Fibroblast of villous mesenchyme (primary cell): ENCODE data around the gene DENND5B. TPM values are rescaled to one million over a fixed set of nuclear protein-coding genes. Genes with fewer than 3 reads are reported as not detected.
"Not testable (repeated sequence)": the region's sequence is repeated elsewhere in the genome, so short reads cannot be mapped to it uniquely, and the experiment has no call there.

ENCODE experiments used
- DNase-seq: peaks from one replicate; pipeline ENCODE4 v3.0.0-alpha.2; 2010; ENCODE audit warnings: low read depth
- H3K4me3 ChIP-seq: 2 replicates; pipeline ENCODE4 v1.5.1; 2011; ENCODE audit warnings: low read depth, mild to moderate bottlenecking, low read length
- total RNA-seq: library from RNA; depleted of rRNA; stranded (reverse); fragments of >200 nt; gene quantifications from 2 replicates; pipeline ENCODE4 v1.2.3, GENCODE V29; 2012
- TF ChIP-seq, protein P1 (sequence below): IDR thresholded peaks from 2 replicates; pipeline ENCODE4 v1.5.1; 2012; ENCODE audit warnings: low read depth, mild to moderate bottlenecking, low read length; ENCODE audit not compliant: insufficient read depth

DENND5B gene
- total RNA-seq, 1 donor = 11.7 TPM

DNA sequence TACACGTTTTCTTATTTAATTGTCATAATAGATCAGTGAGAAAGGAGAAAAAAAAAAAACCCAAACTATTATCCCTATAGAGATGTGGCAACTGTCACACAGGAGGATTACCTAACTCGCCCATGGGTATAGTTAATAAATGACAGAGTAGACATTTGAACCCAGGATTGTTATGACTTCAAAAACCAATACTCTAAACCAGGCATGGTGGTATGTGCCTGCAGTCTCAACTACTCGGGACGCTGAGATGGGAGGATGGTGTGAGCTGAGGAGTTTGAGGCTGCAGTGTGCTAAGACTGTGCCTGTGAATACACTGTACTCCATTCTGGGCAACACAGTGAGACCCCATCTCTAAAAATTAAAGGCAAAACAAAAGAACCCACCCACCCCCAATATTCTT, 114.5 kb downstream of the DENND5B start:
- TF ChIP-seq, protein P1, sequence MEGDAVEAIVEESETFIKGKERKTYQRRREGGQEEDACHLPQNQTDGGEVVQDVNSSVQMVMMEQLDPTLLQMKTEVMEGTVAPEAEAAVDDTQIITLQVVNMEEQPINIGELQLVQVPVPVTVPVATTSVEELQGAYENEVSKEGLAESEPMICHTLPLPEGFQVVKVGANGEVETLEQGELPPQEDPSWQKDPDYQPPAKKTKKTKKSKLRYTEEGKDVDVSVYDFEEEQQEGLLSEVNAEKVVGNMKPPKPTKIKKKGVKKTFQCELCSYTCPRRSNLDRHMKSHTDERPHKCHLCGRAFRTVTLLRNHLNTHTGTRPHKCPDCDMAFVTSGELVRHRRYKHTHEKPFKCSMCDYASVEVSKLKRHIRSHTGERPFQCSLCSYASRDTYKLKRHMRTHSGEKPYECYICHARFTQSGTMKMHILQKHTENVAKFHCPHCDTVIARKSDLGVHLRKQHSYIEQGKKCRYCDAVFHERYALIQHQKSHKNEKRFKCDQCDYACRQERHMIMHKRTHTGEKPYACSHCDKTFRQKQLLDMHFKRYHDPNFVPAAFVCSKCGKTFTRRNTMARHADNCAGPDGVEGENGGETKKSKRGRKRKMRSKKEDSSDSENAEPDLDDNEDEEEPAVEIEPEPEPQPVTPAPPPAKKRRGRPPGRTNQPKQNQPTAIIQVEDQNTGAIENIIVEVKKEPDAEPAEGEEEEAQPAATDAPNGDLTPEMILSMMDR = no peak
- no peak for DNase-seq

DNA sequence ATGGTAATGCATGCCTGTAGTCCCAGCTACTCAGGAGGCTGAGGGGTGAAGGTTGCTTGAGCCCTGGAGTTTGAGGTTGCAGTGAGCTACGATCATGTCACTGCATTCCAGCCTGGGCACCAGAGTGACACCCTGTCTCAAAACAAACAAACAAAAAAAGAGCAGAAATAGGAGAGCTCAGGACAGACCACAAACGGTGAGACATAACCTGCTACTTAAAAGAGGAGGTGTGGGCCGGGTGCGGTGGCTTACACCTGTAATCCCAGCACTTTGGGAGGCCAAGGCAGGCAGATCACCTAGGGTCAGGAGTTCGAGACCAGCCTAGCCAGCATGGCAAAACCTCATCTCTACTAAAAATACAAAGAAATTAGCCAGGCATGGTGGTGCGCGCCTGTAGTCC, 115.3 kb downstream of the DENND5B start:
- not testable (repeated sequence) for H3K4me3 ChIP-seq, DNase-seq

More for the DNA sequence above, 114.5 kb downstream of the DENND5B start:
- H3K4me3 ChIP-seq = no peak overlapping the region

DNA sequence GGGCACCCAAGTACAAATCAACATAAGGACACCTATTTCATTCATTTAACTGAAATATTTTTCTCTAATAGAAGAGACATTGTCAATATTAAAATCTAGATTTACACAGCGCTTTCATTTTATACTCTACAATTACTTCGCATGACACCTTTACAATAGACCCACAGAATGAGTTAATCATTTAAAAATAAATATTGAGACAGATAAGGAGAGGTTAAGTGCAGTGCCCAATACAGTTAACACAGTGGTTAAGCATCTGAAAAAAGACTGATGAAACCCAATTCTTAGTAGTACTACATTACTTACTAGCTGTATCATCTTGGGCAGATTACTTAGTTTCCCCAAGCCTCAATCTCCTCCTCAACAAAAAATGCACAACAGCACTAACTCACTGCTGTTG, 116.2 kb downstream of the DENND5B start:
- DNase-seq = no peak
- H3K4me3 ChIP-seq = no peak overlapping the region
- TF ChIP-seq, protein P1 = no peak

DNA sequence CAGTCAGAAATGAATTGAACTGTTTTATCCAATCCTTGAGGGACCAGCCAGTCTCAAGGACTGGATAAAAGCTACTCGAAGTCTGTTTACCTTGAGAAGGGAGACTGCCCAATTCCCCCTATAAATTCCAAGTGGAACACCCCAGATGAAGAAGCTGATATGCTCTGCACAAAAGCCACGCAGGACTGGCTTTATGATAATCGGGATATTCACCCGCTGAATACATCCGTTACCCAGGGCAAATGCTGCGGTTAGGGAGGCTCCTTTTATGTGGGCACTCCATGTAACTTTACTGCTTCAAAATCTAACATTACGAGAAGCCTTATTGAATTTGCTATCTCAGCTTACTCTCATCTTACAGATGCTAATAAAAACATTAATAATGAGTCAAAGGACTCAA, 119.1 kb downstream of the DENND5B start:
- H3K4me3 ChIP-seq = no peak overlapping the region
- TF ChIP-seq, protein P1 = no peak
- DNase-seq = no peak

DNA sequence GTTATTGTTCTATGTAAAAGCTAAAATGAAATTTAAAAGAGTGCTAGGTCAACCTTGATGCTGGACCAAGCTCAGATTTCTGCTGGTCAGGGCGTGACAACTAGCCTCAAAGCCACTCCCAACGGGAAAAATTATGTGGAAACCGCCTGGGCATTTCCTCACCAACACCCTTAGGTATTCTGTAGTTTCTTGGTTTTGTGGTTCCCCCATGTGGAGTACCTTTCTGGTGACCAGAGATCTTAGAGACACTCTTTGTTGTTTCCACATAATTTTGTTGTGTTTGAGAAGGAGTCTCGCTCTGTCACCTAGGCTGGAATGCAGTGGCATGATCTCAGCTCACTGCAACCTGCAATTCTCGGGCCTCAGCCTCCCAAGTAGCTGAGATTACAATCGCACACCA, 119.9 kb downstream of the DENND5B start:
- no peak overlapping the region for H3K4me3 ChIP-seq
- TF ChIP-seq, protein P1 = no peak
- DNase-seq = no peak

DNA sequence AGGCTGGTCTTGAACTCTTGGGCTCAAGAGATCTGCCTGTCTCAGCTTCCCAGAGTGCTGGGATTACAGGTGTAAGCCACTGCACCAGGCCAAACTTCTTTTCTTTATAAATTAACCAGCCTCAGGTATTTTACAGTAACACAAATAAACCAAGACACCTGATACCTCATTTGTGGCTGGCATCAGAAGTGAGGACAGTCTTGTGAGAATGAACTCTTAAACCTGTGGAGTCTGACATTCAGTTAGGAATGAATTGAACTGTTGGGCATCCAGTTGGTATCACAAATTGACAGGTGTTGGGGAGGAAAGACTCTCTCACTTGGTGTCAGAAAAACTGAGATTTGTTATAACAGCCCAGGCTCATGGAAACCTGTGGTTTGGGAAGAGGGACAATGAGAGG, 120.5 kb downstream of the DENND5B start:
- TF ChIP-seq, protein P1 = no peak
- no peak overlapping the region for H3K4me3 ChIP-seq
- DNase-seq = no peak

DNA sequence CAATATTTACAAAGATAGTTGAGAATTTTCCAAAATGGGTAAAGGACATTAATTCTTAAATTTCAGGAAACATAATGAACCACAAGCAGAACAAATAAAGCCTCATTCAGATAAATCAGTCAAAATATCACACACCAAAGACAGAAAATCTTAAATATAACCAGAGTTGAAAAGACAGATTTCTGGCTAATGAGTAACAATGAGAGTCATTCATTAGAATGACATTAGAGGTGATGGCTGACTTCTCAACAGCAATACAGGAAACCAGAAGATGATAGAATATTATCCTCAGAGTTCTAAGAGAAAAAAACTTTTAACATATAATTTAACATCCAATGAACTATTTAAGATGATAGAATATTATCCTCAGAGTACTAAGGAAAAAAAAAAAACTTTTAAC, 124.2 kb downstream of the DENND5B start:
- TF ChIP-seq, protein P1 = no peak
- DNase-seq = no peak

More for the DNA sequence above, 124.2 kb downstream of the DENND5B start:
- no peak overlapping the region for H3K4me3 ChIP-seq
